K562 (cell line): Measurements from ENCODE around the gene HOXC5. TPM values are rescaled to one million over a fixed set of nuclear protein-coding genes. Genes with fewer than 3 reads are reported as not detected.

ENCODE experiments used
- ATF1 ChIP-seq, 2 experiments: fragments of 450-650 bp in 1 of 2; IDR thresholded peaks; 2 replicates each; pipeline ENCODE4 v1.6.1; 2016; ENCODE audit warnings: missing compliant biosample characterization in 1 of 2, missing genetic modification characterization in 1 of 2
- BMI1 ChIP-seq: fragments of 150-350 bp; IDR thresholded peaks from 2 replicates; pipeline ENCODE4 v1.6.1; 2014; ENCODE audit warnings: low read length
- KHSRP ChIP-seq: fragments of 450-650 bp; IDR thresholded peaks from 2 replicates; pipeline ENCODE4 v1.6.1; 2017
- MBD1 ChIP-seq: fragments of 250-450 bp; sonication (Bioruptor Pico); IDR thresholded peaks from 2 replicates; pipeline ENCODE4 v1.8.0; 2022; ENCODE audit warnings: inconsistent platforms
- MYNN ChIP-seq, 2 experiments: sonication (generic); formaldehyde crosslinking in 1 of 2; IDR thresholded peaks; 2 replicates each; pipeline versions ENCODE4 v1.5.0 to v1.6.1; 2016 to 2020; ENCODE audit warnings: antibody characterized with exemption in 1 of 2, missing genetic modification reagents in 1 of 2
- RCOR1 ChIP-seq, 2 experiments: IDR thresholded peaks; 2 replicates each; pipeline ENCODE4 v1.6.1; 2012; ENCODE audit warnings: low read depth in 2 of 2, low read length in 2 of 2, borderline replicate concordance in 1 of 2, improper control_type of control experiment in 1 of 2
- VEZF1 ChIP-seq: fragments of 200-800 bp; sonication (Bioruptor generic); IDR thresholded peaks from 2 replicates; pipeline ENCODE4 v1.6.1; 2017; ENCODE audit warnings: missing genetic modification characterization, missing compliant biosample characterization
- ZBTB12 ChIP-seq: fragments of 250-450 bp; sonication (Bioruptor Pico); IDR thresholded peaks from 2 replicates; pipeline ENCODE4 v1.4.0; 2020
- ZNF76 ChIP-seq: fragments of 250-450 bp; sonication (Bioruptor Pico); IDR thresholded peaks from 2 replicates; pipeline ENCODE4 v1.4.0; 2020; ENCODE audit warnings: mild to moderate bottlenecking, moderate library complexity, borderline replicate concordance
- polyA plus RNA-seq, 8 experiments: library from polyadenylated mRNA; depleted of rRNA in 4 of 8; stranded (reverse) in 5 of 8; unstranded in 3 of 8; fragments of >200 nt; fragmentation: Nextera tagmentation in 2 of 8; fragmentation: Illumina TruSeq in 1 of 8; extraction: Ambion mirVana in 2 of 8; extraction: Trizol in 1 of 8; gene quantifications; 2 replicates each; pipeline versions ENCODE4 v1.2.1 to v1.2.3, GENCODE V29; 2011 to 2014; ENCODE audit warnings: inconsistent platforms in 1 of 8, missing spikeins in 1 of 8
- total RNA-seq, 7 experiments: library from RNA; depleted of rRNA in 6 of 7; stranded (reverse); fragments of >200 nt in 6 of 7; fragmentation: Illumina TruSeq in 2 of 7; extraction: Trizol in 2 of 7; gene quantifications; 2 replicates each; pipeline versions ENCODE4 v1.2.1 to v1.2.3, GENCODE V29; 2011 to 2021; ENCODE audit warnings: low replicate concordance in 1 of 7
- TF ChIP-seq, protein P1 (sequence below): fragments of 450-650 bp; IDR thresholded peaks from 2 replicates; pipeline ENCODE4 v1.6.1; 2016; ENCODE audit warnings: mild to moderate bottlenecking, moderate library complexity

HOXC5 gene
- total and polyA plus RNA-seq, 9 of the 15 experiments (the other 6 are each of a cell fraction or from before 2014, with no cell fraction given), result 0.10 to 0.44 (median 0.18) TPM; not detected in 4

- peak; percentile 77 for TF ChIP-seq VEZF1 (CRISPR knock-in tag)
- TF ChIP-seq BMI1, result no peak
- TF ChIP-seq MYNN (IDR thresholded peaks at IDR 0.05), result peak; percentile 65; the same call in 1 of the 2 replicates
- no peak for TF ChIP-seq MYNN (CRISPR knock-in tag; IDR thresholded peaks at IDR 0.05)
- TF ChIP-seq RCOR1 (IDR thresholded peaks at IDR 0.05; ENCODE audit: borderline replicate concordance in 1 of 2, low read depth in 2 of 2, low read length in 2 of 2), result peak in 1 of 2 experiments; percentile 51; a peak in 1 of 4 replicates
- TF ChIP-seq, protein P1, sequence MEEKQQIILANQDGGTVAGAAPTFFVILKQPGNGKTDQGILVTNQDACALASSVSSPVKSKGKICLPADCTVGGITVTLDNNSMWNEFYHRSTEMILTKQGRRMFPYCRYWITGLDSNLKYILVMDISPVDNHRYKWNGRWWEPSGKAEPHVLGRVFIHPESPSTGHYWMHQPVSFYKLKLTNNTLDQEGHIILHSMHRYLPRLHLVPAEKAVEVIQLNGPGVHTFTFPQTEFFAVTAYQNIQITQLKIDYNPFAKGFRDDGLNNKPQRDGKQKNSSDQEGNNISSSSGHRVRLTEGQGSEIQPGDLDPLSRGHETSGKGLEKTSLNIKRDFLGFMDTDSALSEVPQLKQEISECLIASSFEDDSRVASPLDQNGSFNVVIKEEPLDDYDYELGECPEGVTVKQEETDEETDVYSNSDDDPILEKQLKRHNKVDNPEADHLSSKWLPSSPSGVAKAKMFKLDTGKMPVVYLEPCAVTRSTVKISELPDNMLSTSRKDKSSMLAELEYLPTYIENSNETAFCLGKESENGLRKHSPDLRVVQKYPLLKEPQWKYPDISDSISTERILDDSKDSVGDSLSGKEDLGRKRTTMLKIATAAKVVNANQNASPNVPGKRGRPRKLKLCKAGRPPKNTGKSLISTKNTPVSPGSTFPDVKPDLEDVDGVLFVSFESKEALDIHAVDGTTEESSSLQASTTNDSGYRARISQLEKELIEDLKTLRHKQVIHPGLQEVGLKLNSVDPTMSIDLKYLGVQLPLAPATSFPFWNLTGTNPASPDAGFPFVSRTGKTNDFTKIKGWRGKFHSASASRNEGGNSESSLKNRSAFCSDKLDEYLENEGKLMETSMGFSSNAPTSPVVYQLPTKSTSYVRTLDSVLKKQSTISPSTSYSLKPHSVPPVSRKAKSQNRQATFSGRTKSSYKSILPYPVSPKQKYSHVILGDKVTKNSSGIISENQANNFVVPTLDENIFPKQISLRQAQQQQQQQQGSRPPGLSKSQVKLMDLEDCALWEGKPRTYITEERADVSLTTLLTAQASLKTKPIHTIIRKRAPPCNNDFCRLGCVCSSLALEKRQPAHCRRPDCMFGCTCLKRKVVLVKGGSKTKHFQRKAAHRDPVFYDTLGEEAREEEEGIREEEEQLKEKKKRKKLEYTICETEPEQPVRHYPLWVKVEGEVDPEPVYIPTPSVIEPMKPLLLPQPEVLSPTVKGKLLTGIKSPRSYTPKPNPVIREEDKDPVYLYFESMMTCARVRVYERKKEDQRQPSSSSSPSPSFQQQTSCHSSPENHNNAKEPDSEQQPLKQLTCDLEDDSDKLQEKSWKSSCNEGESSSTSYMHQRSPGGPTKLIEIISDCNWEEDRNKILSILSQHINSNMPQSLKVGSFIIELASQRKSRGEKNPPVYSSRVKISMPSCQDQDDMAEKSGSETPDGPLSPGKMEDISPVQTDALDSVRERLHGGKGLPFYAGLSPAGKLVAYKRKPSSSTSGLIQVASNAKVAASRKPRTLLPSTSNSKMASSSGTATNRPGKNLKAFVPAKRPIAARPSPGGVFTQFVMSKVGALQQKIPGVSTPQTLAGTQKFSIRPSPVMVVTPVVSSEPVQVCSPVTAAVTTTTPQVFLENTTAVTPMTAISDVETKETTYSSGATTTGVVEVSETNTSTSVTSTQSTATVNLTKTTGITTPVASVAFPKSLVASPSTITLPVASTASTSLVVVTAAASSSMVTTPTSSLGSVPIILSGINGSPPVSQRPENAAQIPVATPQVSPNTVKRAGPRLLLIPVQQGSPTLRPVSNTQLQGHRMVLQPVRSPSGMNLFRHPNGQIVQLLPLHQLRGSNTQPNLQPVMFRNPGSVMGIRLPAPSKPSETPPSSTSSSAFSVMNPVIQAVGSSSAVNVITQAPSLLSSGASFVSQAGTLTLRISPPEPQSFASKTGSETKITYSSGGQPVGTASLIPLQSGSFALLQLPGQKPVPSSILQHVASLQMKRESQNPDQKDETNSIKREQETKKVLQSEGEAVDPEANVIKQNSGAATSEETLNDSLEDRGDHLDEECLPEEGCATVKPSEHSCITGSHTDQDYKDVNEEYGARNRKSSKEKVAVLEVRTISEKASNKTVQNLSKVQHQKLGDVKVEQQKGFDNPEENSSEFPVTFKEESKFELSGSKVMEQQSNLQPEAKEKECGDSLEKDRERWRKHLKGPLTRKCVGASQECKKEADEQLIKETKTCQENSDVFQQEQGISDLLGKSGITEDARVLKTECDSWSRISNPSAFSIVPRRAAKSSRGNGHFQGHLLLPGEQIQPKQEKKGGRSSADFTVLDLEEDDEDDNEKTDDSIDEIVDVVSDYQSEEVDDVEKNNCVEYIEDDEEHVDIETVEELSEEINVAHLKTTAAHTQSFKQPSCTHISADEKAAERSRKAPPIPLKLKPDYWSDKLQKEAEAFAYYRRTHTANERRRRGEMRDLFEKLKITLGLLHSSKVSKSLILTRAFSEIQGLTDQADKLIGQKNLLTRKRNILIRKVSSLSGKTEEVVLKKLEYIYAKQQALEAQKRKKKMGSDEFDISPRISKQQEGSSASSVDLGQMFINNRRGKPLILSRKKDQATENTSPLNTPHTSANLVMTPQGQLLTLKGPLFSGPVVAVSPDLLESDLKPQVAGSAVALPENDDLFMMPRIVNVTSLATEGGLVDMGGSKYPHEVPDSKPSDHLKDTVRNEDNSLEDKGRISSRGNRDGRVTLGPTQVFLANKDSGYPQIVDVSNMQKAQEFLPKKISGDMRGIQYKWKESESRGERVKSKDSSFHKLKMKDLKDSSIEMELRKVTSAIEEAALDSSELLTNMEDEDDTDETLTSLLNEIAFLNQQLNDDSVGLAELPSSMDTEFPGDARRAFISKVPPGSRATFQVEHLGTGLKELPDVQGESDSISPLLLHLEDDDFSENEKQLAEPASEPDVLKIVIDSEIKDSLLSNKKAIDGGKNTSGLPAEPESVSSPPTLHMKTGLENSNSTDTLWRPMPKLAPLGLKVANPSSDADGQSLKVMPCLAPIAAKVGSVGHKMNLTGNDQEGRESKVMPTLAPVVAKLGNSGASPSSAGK, result peak; percentile 65
- peak; percentile 91; the same call in 1 of the 2 replicates for TF ChIP-seq MBD1 (CRISPR knock-in tag)
- TF ChIP-seq ZBTB12 (CRISPR knock-in tag), result peak; percentile 81
- no peak for TF ChIP-seq ZNF76 (CRISPR knock-in tag)
- peak; percentile 63 for TF ChIP-seq ATF1 (CRISPR knock-in tag; IDR thresholded peaks at IDR 0.05)
- TF ChIP-seq ATF1 (tag; IDR thresholded peaks at IDR 0.05), result peak; percentile 79
- peak; percentile 32; the same call in 1 of the 2 replicates for TF ChIP-seq KHSRP
These were observed 47.8 kb upstream of the HOXC5 start, which contains the start of gene HOXC10 (continued) for GRCh38 chr12:53984901-53985691.
